ENCODE results near the gene ATF6. TPM values are rescaled to one million over a fixed set of nuclear protein-coding genes. Genes with fewer than 3 reads are reported as not detected.

ATF6 gene
- total RNA-seq, 1 experiment from 2014 or later, result 20.9 TPM

DNA sequence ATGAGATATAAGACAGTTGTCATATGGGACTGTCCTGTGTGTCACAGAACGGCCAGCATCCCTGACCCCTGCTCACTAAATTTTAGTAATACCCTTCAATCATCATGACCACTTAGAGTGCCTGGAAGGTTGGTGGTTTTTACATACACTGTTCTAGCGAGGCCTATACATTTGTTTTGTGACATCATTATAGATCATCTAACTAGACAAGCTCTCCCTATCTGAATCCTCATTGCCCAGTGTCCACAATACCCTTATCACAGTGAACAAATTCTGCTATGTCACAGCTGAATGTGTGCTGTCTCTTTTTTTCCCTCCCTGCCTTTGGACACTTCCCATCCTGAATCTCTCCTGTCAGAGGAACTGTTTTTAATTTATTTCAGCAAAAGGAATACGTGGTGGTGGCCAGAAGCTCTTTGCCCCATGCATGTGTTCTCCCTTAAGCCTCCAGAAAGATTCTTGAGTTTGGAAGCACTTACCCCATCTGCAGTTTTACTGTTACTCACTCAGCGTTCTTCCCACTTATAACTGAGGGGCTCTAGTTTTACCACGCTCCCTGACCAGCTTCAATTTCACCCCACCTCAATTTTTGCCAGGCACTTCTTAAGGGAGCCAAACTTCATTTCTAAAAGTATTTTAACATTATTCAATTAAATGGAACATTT lies 187.3 kb downstream of the ATF6 start:
- DNase-seq (ENCODE audit: low read depth, low spot score), result no peak

DNA sequence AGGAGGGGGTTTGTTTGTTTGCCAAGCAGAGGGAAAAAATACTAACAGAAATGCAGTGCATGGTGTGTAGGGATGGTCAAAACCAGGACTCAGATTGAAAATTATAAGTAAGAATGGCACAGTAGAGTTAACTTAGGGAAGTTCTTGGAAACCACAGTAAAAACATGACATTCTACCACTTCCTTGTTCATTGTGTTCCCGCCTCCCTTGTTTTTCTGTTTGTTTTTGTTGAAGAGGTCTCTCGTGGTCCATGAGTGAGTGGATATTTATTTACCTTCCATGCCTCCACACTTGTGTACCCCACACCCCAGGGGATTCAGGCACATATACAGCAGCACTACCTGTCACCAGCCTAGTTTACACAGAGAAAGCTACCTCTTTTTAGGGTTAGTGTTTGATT lies 187.9 kb downstream of the ATF6 start:
- H3K9ac ChIP-seq (ENCODE audit: low read length), result no peak overlapping the region
- BruUV-seq (replicated peaks), result no TSS peak
- ChIA-PET POLR2A (no interaction called here), RAD21 (ENCODE audit: low non-redundant PET in 1 of 2, low total read pairs in 2 of 2, uncharacterized antibody in 2 of 2, unreplicated experiment in 2 of 2) (no interaction called here), CTCF (no interaction called here)
- H3K4me3 ChIP-seq (replicated peaks in 1 of 2; ENCODE audit: low read depth in 1 of 2, low read length in 2 of 2), result no peak overlapping the region
- no peaks in the 10 kb centered on the region for H3K9me3 ChIP-seq (ENCODE audit: control insufficient read depth in 1 of 2, insufficient read depth in 1 of 2, low read depth in 1 of 2, low read length in 2 of 2)
- ATAC-seq (no peak), DNase-seq (ENCODE audit: low read depth, low spot score) (no peak)
- H3K27me3 ChIP-seq (ENCODE audit: insufficient read depth, low read length), result no peaks in the 10 kb centered on the region
- H3K4me2 ChIP-seq (ENCODE audit: low read length), result no peak overlapping the region
- no peak overlapping the region for H3K27ac ChIP-seq (ENCODE audit: low read depth, low read length)
- H3K4me1 ChIP-seq (ENCODE audit: control insufficient read depth in 1 of 2, insufficient read depth in 2 of 2, low read length in 2 of 2), result no peaks in the 10 kb centered on the region
- no peaks in the 10 kb centered on the region; a peak in 1 of 4 replicates for H3K36me3 ChIP-seq (ENCODE audit: control insufficient read depth in 1 of 2, insufficient read depth in 2 of 2, low read length in 2 of 2)
- TF ChIP-seq ELF1 (IDR thresholded peaks at IDR 0.05; ENCODE audit: borderline replicate concordance, low read depth) (no peak), RAD21 (IDR thresholded peaks at IDR 0.05; ENCODE audit: low read depth) (no peak), ZNF274 (IDR thresholded peaks at IDR 0.05; ENCODE audit: low read depth, low read length) (no peak)
- H2AFZ ChIP-seq (ENCODE audit: low read depth, low read length, poor library complexity, severe bottlenecking), result no peak overlapping the region
- intact Hi-C loops (cut with micrococcal nuclease), result no loop called here
- no peaks in the 10 kb centered on the region for H4K20me1 ChIP-seq (ENCODE audit: insufficient read depth)
- H3K79me2 ChIP-seq (ENCODE audit: insufficient read depth, low read length), result no peaks in the 10 kb centered on the region
- H3K9me2 ChIP-seq (ENCODE audit: insufficient read depth), result no peaks in the 10 kb centered on the region

More for the DNA sequence above, 187.3 kb downstream of the ATF6 start:
- Histone ChIP-seq H3K36me3 (ENCODE audit: control insufficient read depth in 1 of 2, insufficient read depth in 2 of 2, low read length in 2 of 2) (no peaks in the 10 kb centered on the region), H3K4me1 (ENCODE audit: control insufficient read depth in 1 of 2, insufficient read depth in 2 of 2, low read length in 2 of 2) (no peaks in the 10 kb centered on the region), H3K27me3 (ENCODE audit: insufficient read depth, low read length) (no peaks in the 10 kb centered on the region), H3K9me3 (ENCODE audit: control insufficient read depth in 1 of 2, insufficient read depth in 1 of 2, low read depth in 1 of 2, low read length in 2 of 2) (no peaks in the 10 kb centered on the region), H3K27ac (ENCODE audit: low read depth, low read length) (no peak overlapping the region), H3K79me2 (ENCODE audit: insufficient read depth, low read length) (no peaks in the 10 kb centered on the region), H3K4me2 (ENCODE audit: low read length) (no peak overlapping the region), H3K9ac (ENCODE audit: low read length) (no peak overlapping the region), H4K20me1 (ENCODE audit: insufficient read depth) (no peaks in the 10 kb centered on the region), H3K9me2 (ENCODE audit: insufficient read depth) (no peaks in the 10 kb centered on the region), H3K4me3 (replicated peaks in 1 of 2; ENCODE audit: low read depth in 1 of 2, low read length in 2 of 2) (no peak overlapping the region), H2AFZ (ENCODE audit: low read depth, low read length, poor library complexity, severe bottlenecking) (no peak overlapping the region)
- CTCF ChIA-PET, result no interaction called here
- RAD21 ChIA-PET (ENCODE audit: low non-redundant PET in 1 of 2, low total read pairs in 2 of 2, uncharacterized antibody in 2 of 2, unreplicated experiment in 2 of 2), result no interaction called here
- ATAC-seq, result no peak
- TF ChIP-seq JUND (IDR thresholded peaks at IDR 0.05), result no peak
- no peak for TF ChIP-seq ELF1 (IDR thresholded peaks at IDR 0.05; ENCODE audit: borderline replicate concordance, low read depth)
- no peak for TF ChIP-seq SP1 (IDR thresholded peaks at IDR 0.05; ENCODE audit: low read depth)
- intact Hi-C loops (cut with micrococcal nuclease), result no loop called here
- POLR2A ChIA-PET, result no interaction called here
- no TSS peak for BruUV-seq (replicated peaks)

All from HCT116 (cell line).